PFSK-1 (cell line): ENCODE data around the gene RUNDC3A.

Experiments used
- POLR2AphosphoS5 ChIP-seq: IDR thresholded peaks from 2 replicates; pipeline ENCODE4 v1.6.1; 2012; ENCODE audit warnings: low read depth, mild to moderate bottlenecking, control low read depth, low read length, moderate library complexity
- REST ChIP-seq, 2 experiments: IDR thresholded peaks; 2 replicates each; pipeline versions ENCODE4 v1.6.1 to v1.8.0; 2011 to 2012; ENCODE audit warnings: low read depth in 2 of 2, low read length in 2 of 2, control low read depth in 1 of 2, inconsistent platforms in 1 of 2, mild to moderate bottlenecking in 1 of 2, moderate library complexity in 1 of 2; ENCODE audit not compliant: insufficient read depth in 1 of 2

GRCh38 chr17:44277976-44278375, 30.4 kb upstream of the RUNDC3A start:
- no peak for TF ChIP-seq REST (IDR thresholded peaks at IDR 0.05; ENCODE audit: insufficient read depth in 1 of 2, low read depth in 2 of 2, low read length in 2 of 2)
- no peak for TF ChIP-seq POLR2AphosphoS5
